HepG2 (cell line): ENCODE measurements around the gene CTNNA3. TPM values are rescaled to one million over a fixed set of nuclear protein-coding genes. Genes with fewer than 3 reads are reported as not detected.

Experiments used
- ARID3A ChIP-seq: IDR thresholded peaks from 2 replicates; pipeline ENCODE4 v1.6.1; 2012; ENCODE audit warnings: low read depth, low read length, improper control_type of control experiment
- ARNTL ChIP-seq: sonication (generic); formaldehyde crosslinking; IDR thresholded peaks from 2 replicates; pipeline ENCODE4 v1.4.0; 2020; ENCODE audit warnings: mild to moderate bottlenecking, missing genetic modification reagents
- ATF5 ChIP-seq: sonication (generic); formaldehyde crosslinking; IDR thresholded peaks from 2 replicates; pipeline ENCODE4 v1.4.0; 2020; ENCODE audit warnings: mild to moderate bottlenecking, low read depth, missing genetic modification reagents
- CBX1 ChIP-seq: IDR thresholded peaks from one replicate; pipeline ENCODE4 v1.6.1; 2016; ENCODE audit warnings: antibody characterized with exemption, low read depth
- CEBPZ ChIP-seq: IDR thresholded peaks from 2 replicates; pipeline ENCODE4 v1.6.1; 2012; ENCODE audit warnings: low read length, improper control_type of control experiment
- DRAP1 ChIP-seq: IDR thresholded peaks from 2 replicates; pipeline ENCODE4 v1.6.1; 2016; ENCODE audit warnings: missing genetic modification reagents, missing compliant biosample characterization
- GABPB1 ChIP-seq: IDR thresholded peaks from 2 replicates; pipeline ENCODE4 v1.6.1; 2016; ENCODE audit warnings: mild to moderate bottlenecking, missing genetic modification reagents, moderate library complexity, missing compliant biosample characterization
- HDAC1 ChIP-seq: sonication (generic); formaldehyde crosslinking; IDR thresholded peaks from 2 replicates; pipeline ENCODE4 v1.5.1; 2020; ENCODE audit warnings: mild to moderate bottlenecking, missing genetic modification reagents
- HDAC6 ChIP-seq: fragments of 200-600 bp; sonication (generic); IDR thresholded peaks from 2 replicates; pipeline ENCODE4 v1.7.0; 2017; ENCODE audit warnings: mild to moderate bottlenecking, antibody characterized with exemption, low read length, low read depth
- KDM5A ChIP-seq: fragments of 200-600 bp; sonication (generic); IDR thresholded peaks from 2 replicates; pipeline ENCODE4 v1.7.0; 2018; ENCODE audit warnings: antibody characterized with exemption, mild to moderate bottlenecking, low read length, borderline replicate concordance
- MIXL1 ChIP-seq: IDR thresholded peaks from 2 replicates; pipeline ENCODE4 v1.6.1; 2016
- NCOA2 ChIP-seq: sonication (generic); formaldehyde crosslinking; IDR thresholded peaks from 2 replicates; pipeline ENCODE4 v1.8.0; 2022; ENCODE audit warnings: inconsistent platforms
- NFYC ChIP-seq: IDR thresholded peaks from 2 replicates; pipeline ENCODE4 v1.6.1; 2016; ENCODE audit warnings: missing genetic modification reagents, missing compliant biosample characterization
- PRDM10 ChIP-seq: sonication (generic); formaldehyde crosslinking; IDR thresholded peaks from 2 replicates; pipeline ENCODE4 v1.4.0; 2020; ENCODE audit warnings: low read depth, missing genetic modification reagents
- RBAK ChIP-seq: sonication (generic); formaldehyde crosslinking; IDR thresholded peaks from 2 replicates; pipeline ENCODE4 v1.5.1; 2020; ENCODE audit warnings: mild to moderate bottlenecking, missing genetic modification reagents
- ZNF224 ChIP-seq: sonication (generic); formaldehyde crosslinking; IDR thresholded peaks from 2 replicates; pipeline ENCODE4 v1.5.0; 2020; ENCODE audit warnings: mild to moderate bottlenecking, missing genetic modification reagents
- ZNF331 ChIP-seq: sonication (generic); formaldehyde crosslinking; IDR thresholded peaks from 2 replicates; pipeline ENCODE4 v1.4.0; 2020; ENCODE audit warnings: missing genetic modification reagents
- ZNF550 ChIP-seq: sonication (generic); formaldehyde crosslinking; IDR thresholded peaks from 2 replicates; pipeline ENCODE4 v1.4.0; 2020; ENCODE audit warnings: mild to moderate bottlenecking, missing genetic modification reagents, borderline replicate concordance
- ZNF709 ChIP-seq: sonication (generic); formaldehyde crosslinking; IDR thresholded peaks from 2 replicates; pipeline ENCODE4 v1.5.0; 2020; ENCODE audit warnings: mild to moderate bottlenecking, missing genetic modification reagents
- ZUFSP ChIP-seq: sonication (generic); formaldehyde crosslinking; IDR thresholded peaks from 2 replicates; pipeline ENCODE4 v1.9.0; 2021; ENCODE audit warnings: missing genetic modification reagents, mild to moderate bottlenecking, borderline replicate concordance
- polyA plus RNA-seq, 8 experiments: library from polyadenylated mRNA; depleted of rRNA in 3 of 8; stranded (reverse) in 7 of 8; unstranded in 1 of 8; fragments of >200 nt; fragmentation: Illumina TruSeq in 4 of 8; extraction: Trizol in 4 of 8; gene quantifications; 2 replicates each; pipeline versions ENCODE4 v1.2.1 to v1.2.3, GENCODE V29; 2011 to 2016; ENCODE audit warnings: low read depth in 4 of 8, missing spikeins in 1 of 8, mixed read lengths in 1 of 8; ENCODE audit not compliant: insufficient read depth in 1 of 8
- total RNA-seq, 5 experiments: library from RNA; depleted of rRNA; stranded (reverse); fragments of >200 nt; fragmentation: Illumina TruSeq; extraction: Trizol; gene quantifications; 2 replicates each; pipeline ENCODE4 v1.2.3, GENCODE V29; 2016; ENCODE audit warnings: low read depth in 1 of 5

Gene CTNNA3
- total and polyA plus RNA-seq, 2 of the 13 experiments (the other 11 are each of a cell fraction or from before 2014, with no cell fraction given) = not detected

- TF ChIP-seq CEBPZ (no peak), ZNF550 (CRISPR knock-in tag) (no peak), KDM5A (no peak), CBX1 (no peak), ZNF224 (CRISPR knock-in tag) (no peak), NFYC (CRISPR knock-in tag) (no peak), ZNF709 (CRISPR knock-in tag) (no peak), ARID3A (peak; percentile 86), ZUFSP (CRISPR knock-in tag) (no peak), GABPB1 (CRISPR knock-in tag) (no peak), PRDM10 (CRISPR knock-in tag) (no peak), HDAC1 (0 out of 2 replicates have a peak, but pooled peaks have one; percentile 17), HDAC6 (no peak), ARNTL (CRISPR knock-in tag) (no peak), NCOA2 (peak; percentile 47; the same call in 1 of the 2 replicates), ATF5 (no peak), RBAK (CRISPR knock-in tag) (no peak), DRAP1 (CRISPR knock-in tag) (no peak), ZNF331 (CRISPR knock-in tag) (no peak), MIXL1 (peak; percentile 58; the same call in 1 of the 2 replicates)
Measured at GRCh38 chr10:67241451-67241850, 454.5 kb downstream of the CTNNA3 start (continued).
